Nephron progenitor cell (in vitro differentiated cells): ENCODE results near the gene BCL11A.

Experiments used
- DNase-seq: peaks from one replicate; pipeline ENCODE4 v3.0.0; 2021
- H3K27ac Mint-ChIP-seq: 2 replicates; pipeline ENCODE4 v1.8.0; 2021; ENCODE audit warnings: mild to moderate bottlenecking, moderate library complexity, mixed read lengths
- H3K27me3 Mint-ChIP-seq: 2 replicates; pipeline ENCODE4 v1.8.0; 2021; ENCODE audit warnings: mild to moderate bottlenecking, low read depth, mixed read lengths; ENCODE audit not compliant: poor library complexity
- H3K36me3 Mint-ChIP-seq: 2 replicates; pipeline ENCODE4 v1.8.0; 2021; ENCODE audit warnings: low read depth, mixed read lengths
- H3K4me1 Mint-ChIP-seq: 2 replicates; pipeline ENCODE4 v1.8.0; 2021; ENCODE audit warnings: mixed read lengths
- H3K4me3 Mint-ChIP-seq: 2 replicates; pipeline ENCODE4 v1.8.0; 2021; ENCODE audit warnings: mild to moderate bottlenecking, moderate library complexity, mixed read lengths
- H3K9me3 Mint-ChIP-seq: 2 replicates; pipeline ENCODE4 v1.8.0; 2021; ENCODE audit warnings: mild to moderate bottlenecking, moderate library complexity, mixed read lengths
- CTCF ChIP-seq: fragments of 200-600 bp; sonication (generic); IDR thresholded peaks from 2 replicates; pipeline ENCODE4 v1.5.0; 2021; ENCODE audit warnings: antibody characterized with exemption

BCL11A gene

GRCh38 chr2:60554074-60554645, 706 bp upstream of the BCL11A start:
- H3K4me1 Mint-ChIP-seq: peaks cover 36% of the 10 kb centered on the region
- peak overlapping the region; percentile 91 for H3K4me3 Mint-ChIP-seq
- H3K9me3 Mint-ChIP-seq: no peaks in the 10 kb centered on the region
- H3K27me3 Mint-ChIP-seq: peaks cover 62% of the 10 kb centered on the region
- no peaks in the 10 kb centered on the region for H3K36me3 Mint-ChIP-seq
- no peak overlapping the region for H3K27ac Mint-ChIP-seq
- DNase-seq: peak; percentile 64
- no peak for TF ChIP-seq CTCF

GRCh38 chr2:60552851-60553494, 481 bp downstream of the BCL11A start:
- peak overlapping the region; percentile 91 for H3K4me3 Mint-ChIP-seq
- H3K36me3 Mint-ChIP-seq: no peaks in the 10 kb centered on the region
- no peak for TF ChIP-seq CTCF
- peaks cover 54% of the 10 kb centered on the region for H3K27me3 Mint-ChIP-seq
- peak; percentile 54 for DNase-seq
- H3K27ac Mint-ChIP-seq: no peak overlapping the region
- H3K9me3 Mint-ChIP-seq: no peaks in the 10 kb centered on the region
- H3K4me1 Mint-ChIP-seq: peaks cover 48% of the 10 kb centered on the region

- peak overlapping the region; percentile 91 for H3K4me3 Mint-ChIP-seq
- peaks cover 43% of the 10 kb centered on the region for H3K4me1 Mint-ChIP-seq
- TF ChIP-seq CTCF: no peak
- no peak overlapping the region for H3K27ac Mint-ChIP-seq
- H3K9me3 Mint-ChIP-seq: no peaks in the 10 kb centered on the region
- H3K36me3 Mint-ChIP-seq: no peaks in the 10 kb centered on the region
- H3K27me3 Mint-ChIP-seq: peaks cover 54% of the 10 kb centered on the region
- peak; percentile 63 for DNase-seq
These were observed 1.2 kb downstream of the BCL11A start for GRCh38 chr2:60552078-60552850.

- Mint-ChIP-seq H3K9me3 (no peaks in the 10 kb centered on the region), H3K27me3 (peaks cover 53% of the 10 kb centered on the region), H3K4me1 (peaks cover 35% of the 10 kb centered on the region), H3K27ac (no peak overlapping the region), H3K36me3 (no peaks in the 10 kb centered on the region), H3K4me3 (peak overlapping the region; percentile 92)
- TF ChIP-seq CTCF: no peak
- peak; percentile 59 for DNase-seq
These were observed 2.0 kb downstream of the BCL11A start for GRCh38 chr2:60551240-60552077.

GRCh38 chr2:60550984-60551239, 2.5 kb downstream of the BCL11A start:
- TF ChIP-seq CTCF: no peak
- peaks cover 51% of the 10 kb centered on the region for H3K27me3 Mint-ChIP-seq
- H3K4me1 Mint-ChIP-seq: peaks cover 29% of the 10 kb centered on the region
- no peaks in the 10 kb centered on the region for H3K36me3 Mint-ChIP-seq
- H3K9me3 Mint-ChIP-seq: no peaks in the 10 kb centered on the region
- no peak overlapping the region for H3K27ac Mint-ChIP-seq
- peak overlapping the region; percentile 92 for H3K4me3 Mint-ChIP-seq
- DNase-seq: no peak
